Activated CD8-positive, alpha-beta memory T cell treated with anti-CD3 and anti-CD28 coated beads, Interleukin-2, amount 50 U/mL, for 24 hours (primary cell): Measurements from ENCODE around the gene ZDHHC18.
A peak's percentile ranks its signal among the peaks of the same experiment; 100 is the strongest.

ENCODE experiments used
- DNase-seq: peaks from one replicate; pipeline ENCODE4 v3.0.0-alpha.2; 2020; ENCODE audit errors: extremely low read depth

The ZDHHC18 gene

GRCh38 chr1:26826261-26827105 lies at the start of gene ZDHHC18:
TSS of gene ZDHHC18 (plus strand) at chr1:26826688. CDS start at chr1:26826805, 117 bp downstream.
- DNase-seq: no peak

GRCh38 chr1:26779098-26779668 lies 47.3 kb upstream of the ZDHHC18 start:
- no peak for DNase-seq

- DNase-seq: no peak
Observed at GRCh38 chr1:26780344-26780957, 46.0 kb upstream of the ZDHHC18 start.

GRCh38 chr1:26781206-26781825 lies 45.2 kb upstream of the ZDHHC18 start:
- DNase-seq: no peak

- DNase-seq: no peak
Observed at GRCh38 chr1:26782521-26783212, 43.8 kb upstream of the ZDHHC18 start.

GRCh38 chr1:26783646-26784022 lies 42.9 kb upstream of the ZDHHC18 start:
- DNase-seq: no peak

- no peak for DNase-seq
Observed at GRCh38 chr1:26784023-26784871, 42.2 kb upstream of the ZDHHC18 start.

- no peak for DNase-seq
Observed at GRCh38 chr1:26784886-26785285, 41.6 kb upstream of the ZDHHC18 start.

GRCh38 chr1:26785611-26786436 lies 40.7 kb upstream of the ZDHHC18 start:
- no peak for DNase-seq

- no peak for DNase-seq
Observed at GRCh38 chr1:26786437-26787380, 39.8 kb upstream of the ZDHHC18 start.

GRCh38 chr1:26787381-26787705 lies 39.1 kb upstream of the ZDHHC18 start:
- DNase-seq: peak; percentile 44

GRCh38 chr1:26787706-26788514 lies 38.6 kb upstream of the ZDHHC18 start, which contains the start of gene PIGV:
TSS of gene PIGV (plus strand) at chr1:26787950. CDS start at chr1:26790816, 2,866 bp downstream.
- DNase-seq: peak; percentile 68

- no peak for DNase-seq
Observed at GRCh38 chr1:26788515-26788785, 38.0 kb upstream of the ZDHHC18 start.

- DNase-seq: peak; percentile 75
Observed at GRCh38 chr1:26788836-26789611, 37.5 kb upstream of the ZDHHC18 start.

- DNase-seq: no peak
Observed at GRCh38 chr1:26789612-26789865, 36.9 kb upstream of the ZDHHC18 start.

GRCh38 chr1:26789931-26790330 lies 36.6 kb upstream of the ZDHHC18 start:
- DNase-seq: no peak

GRCh38 chr1:26790551-26790953 lies 35.9 kb upstream of the ZDHHC18 start:
- DNase-seq: no peak

- no peak for DNase-seq
Observed at GRCh38 chr1:26791148-26791547, 35.3 kb upstream of the ZDHHC18 start.
